Astrocyte of the spinal cord (primary cell): ENCODE data around the gene PCDHA7.

Source experiments
- DNase-seq: peaks from one replicate; pipeline ENCODE4 v3.0.0; 2011; ENCODE audit warnings: low read depth, low spot score
- H3K4me3 ChIP-seq: 2 replicates; pipeline ENCODE4 v1.5.1; 2011; ENCODE audit warnings: low read depth, mild to moderate bottlenecking, low read length, moderate library complexity
- in situ Hi-C: cut with HindIII; loops from 2 replicates; pipeline ENCODE4 v1.10.0; 2017; ENCODE audit warnings: low sequenced_read_pairs
- TF ChIP-seq, protein P1 (sequence below): IDR thresholded peaks from 2 replicates; pipeline ENCODE4 v1.5.1; 2012; ENCODE audit warnings: low read depth, mild to moderate bottlenecking, low read length, inconsistent platforms

PCDHA7 gene

GRCh38 chr5:140877262-140877581 lies 43.2 kb downstream of the PCDHA7 start:
- H3K4me3 ChIP-seq: no peak overlapping the region
- in situ Hi-C loops: no loop called here
- DNase-seq: no peak
- TF ChIP-seq, protein P1, sequence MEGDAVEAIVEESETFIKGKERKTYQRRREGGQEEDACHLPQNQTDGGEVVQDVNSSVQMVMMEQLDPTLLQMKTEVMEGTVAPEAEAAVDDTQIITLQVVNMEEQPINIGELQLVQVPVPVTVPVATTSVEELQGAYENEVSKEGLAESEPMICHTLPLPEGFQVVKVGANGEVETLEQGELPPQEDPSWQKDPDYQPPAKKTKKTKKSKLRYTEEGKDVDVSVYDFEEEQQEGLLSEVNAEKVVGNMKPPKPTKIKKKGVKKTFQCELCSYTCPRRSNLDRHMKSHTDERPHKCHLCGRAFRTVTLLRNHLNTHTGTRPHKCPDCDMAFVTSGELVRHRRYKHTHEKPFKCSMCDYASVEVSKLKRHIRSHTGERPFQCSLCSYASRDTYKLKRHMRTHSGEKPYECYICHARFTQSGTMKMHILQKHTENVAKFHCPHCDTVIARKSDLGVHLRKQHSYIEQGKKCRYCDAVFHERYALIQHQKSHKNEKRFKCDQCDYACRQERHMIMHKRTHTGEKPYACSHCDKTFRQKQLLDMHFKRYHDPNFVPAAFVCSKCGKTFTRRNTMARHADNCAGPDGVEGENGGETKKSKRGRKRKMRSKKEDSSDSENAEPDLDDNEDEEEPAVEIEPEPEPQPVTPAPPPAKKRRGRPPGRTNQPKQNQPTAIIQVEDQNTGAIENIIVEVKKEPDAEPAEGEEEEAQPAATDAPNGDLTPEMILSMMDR: no peak

DNA sequence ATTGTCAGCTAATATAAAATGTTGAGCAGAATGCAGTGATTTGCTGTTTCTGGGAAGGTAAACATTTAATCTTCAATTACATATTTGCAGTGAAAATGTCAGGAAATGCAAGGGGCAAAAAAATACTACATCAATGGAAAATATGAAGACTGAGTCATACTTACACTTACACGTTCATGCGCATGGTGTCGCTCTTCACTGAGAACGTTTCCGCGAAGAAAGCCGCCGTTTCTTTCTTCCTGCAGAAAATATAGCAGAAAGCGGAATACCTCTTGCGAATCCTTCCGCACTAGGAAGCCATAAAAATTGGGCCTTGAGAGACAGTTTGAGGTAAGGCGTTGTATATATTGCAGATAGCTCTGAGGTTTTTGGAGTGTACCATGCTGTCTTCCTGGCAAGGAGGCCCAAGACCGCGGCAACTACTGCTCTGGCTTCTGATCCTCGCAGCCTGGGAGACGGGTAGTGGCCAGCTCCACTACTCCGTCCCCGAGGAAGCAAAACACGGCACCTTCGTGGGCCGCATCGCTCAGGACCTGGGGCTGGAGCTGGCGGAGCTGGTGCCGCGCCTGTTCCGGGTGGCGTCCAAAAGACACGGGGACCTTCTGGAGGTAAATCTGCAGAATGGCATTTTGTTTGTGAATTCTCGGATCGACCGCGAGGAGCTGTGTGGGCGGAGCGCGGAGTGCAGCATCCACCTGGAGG lies 48.0 kb downstream of the PCDHA7 start, which contains the start of gene PCDHA13:
PCDHA13 (plus strand) TSS at position 236 of the 702 bp plus-strand sequence; CDS start at position 381, 145 bp downstream.
- no peak within 1 kb of the TSS for H3K4me3 ChIP-seq
- no peak for DNase-seq
- in situ Hi-C loops: no loop called here
- TF ChIP-seq, protein P1: no peak

DNA sequence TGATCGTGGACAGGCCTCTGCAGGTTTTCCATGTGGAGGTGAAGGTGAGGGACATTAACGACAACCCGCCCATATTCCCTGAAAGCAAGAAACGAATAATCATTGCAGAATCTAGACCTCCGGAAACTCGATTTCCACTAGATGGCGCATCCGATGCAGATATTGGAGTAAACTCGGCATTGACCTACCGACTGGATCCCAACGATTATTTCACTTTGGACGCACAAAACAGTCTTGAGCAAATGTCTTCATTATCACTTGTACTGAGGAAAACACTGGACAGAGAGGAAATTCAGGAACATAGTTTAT lies 48.5 kb downstream of the PCDHA7 start:
- DNase-seq: no peak
- TF ChIP-seq, protein P1: no peak
- H3K4me3 ChIP-seq: no peak overlapping the region
- in situ Hi-C loops: no loop called here

DNA sequence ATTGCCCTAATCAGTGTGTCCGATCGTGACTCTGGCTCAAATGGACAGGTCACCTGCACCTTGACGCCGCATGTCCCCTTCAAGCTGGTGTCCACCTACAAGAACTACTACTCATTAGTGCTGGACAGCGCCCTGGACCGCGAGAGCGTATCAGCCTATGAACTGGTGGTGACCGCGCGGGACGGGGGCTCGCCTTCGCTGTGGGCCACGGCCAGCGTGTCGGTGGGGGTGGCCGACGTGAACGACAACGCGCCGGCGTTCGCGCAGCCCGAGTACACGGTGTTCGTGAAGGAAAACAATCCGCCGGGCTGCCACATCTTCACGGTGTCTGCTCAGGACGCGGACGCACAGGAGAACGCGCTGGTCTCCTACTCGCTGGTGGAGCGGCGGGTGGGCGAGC lies 49.3 kb downstream of the PCDHA7 start:
- TF ChIP-seq, protein P1: no peak
- in situ Hi-C loops: no loop called here
- no peak overlapping the region for H3K4me3 ChIP-seq
- DNase-seq: no peak

DNA sequence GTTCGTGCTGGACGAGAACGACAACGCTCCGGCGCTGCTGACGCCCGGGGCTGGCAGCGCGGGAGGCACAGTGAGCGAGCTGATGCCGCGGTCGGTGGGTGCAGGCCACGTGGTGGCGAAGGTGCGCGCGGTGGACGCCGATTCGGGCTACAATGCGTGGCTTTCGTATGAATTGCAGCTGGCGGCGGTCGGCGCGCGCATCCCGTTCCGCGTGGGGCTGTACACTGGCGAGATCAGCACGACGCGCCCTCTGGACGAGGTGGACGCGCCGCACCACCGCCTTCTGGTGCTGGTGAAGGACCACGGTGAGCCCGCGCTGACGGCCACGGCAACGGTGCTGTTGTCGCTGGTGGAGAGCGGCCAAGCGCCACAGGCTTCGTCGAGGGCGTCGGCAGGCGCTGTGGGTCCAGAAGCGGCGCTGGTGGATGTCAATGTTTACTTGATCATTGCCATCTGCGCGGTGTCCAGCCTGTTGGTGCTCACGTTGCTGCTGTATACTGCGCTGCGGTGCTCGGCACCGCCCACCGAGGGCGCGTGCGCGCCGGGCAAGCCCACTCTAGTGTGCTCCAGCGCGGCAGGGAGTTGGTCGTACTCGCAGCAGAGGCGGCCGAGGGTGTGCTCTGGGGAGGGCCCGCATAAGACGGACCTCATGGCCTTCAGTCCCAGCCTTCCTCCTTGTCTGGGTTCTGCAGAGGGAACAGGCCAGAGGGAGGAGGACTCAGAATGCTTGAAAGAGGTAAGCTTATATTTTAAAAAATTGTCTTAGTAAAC lies 50.0 kb downstream of the PCDHA7 start:
- TF ChIP-seq, protein P1: no peak

More for the DNA sequence above, 50.0 kb downstream of the PCDHA7 start:
- in situ Hi-C loops: no loop called here
- H3K4me3 ChIP-seq: no peak overlapping the region
- no peak for DNase-seq
